HepG2 (cell line): Measurements from ENCODE around the gene ABHD13. TPM values are rescaled to one million over a fixed set of nuclear protein-coding genes. Genes with fewer than 3 reads are reported as not detected.

Experiments
- ATAC-seq: fragments of 200-7000 bp; cut with Tn5 transposase; 3 replicates; pipeline ENCODE4 v1.9.1; 2020; ENCODE audit warnings: mild to moderate bottlenecking, moderate library complexity
- BruUV-seq: library from RNA; stranded (reverse); fragments of 400-500 nt; replicated peaks from 2 replicates; lab custom pipeline; 2021; lab: Mats Ljungman, UMichigan
- CTCF ChIA-PET: fragments of 300-600 bp; formaldehyde crosslinking; extraction: SDS; loops from one replicate; lab custom pipeline; 2021; ENCODE audit warnings: low total read pairs, inconsistent platforms, low intra/inter-chr PET ratio; lab: Yijun Ruan, JAX
- POLR2A ChIA-PET: fragments of 350-600 bp; sonication (Branson Sonifier 250); formaldehyde crosslinking; loops from one replicate; lab custom pipeline; 2020; ENCODE audit warnings: antibody characterized with exemption, inconsistent platforms; lab: Yijun Ruan, JAX
- DNase-seq: peaks from one replicate; pipeline ENCODE4 v3.0.0-alpha.2; 2015; ENCODE audit warnings: low spot score
- FAIRE-seq: peaks from 3 replicates; lab custom pipeline; 2011; peaks lifted over from hg19 to GRCh38; lab: Jason Lieb, UNC
- H2AFZ ChIP-seq: one replicate; pipeline ENCODE4 v1.6.1; 2011; ENCODE audit warnings: low read length, inconsistent platforms
- H3K27ac ChIP-seq: fragments of 300-600 bp; 3 replicates; pipeline ENCODE4 v1.8.0; 2011; ENCODE audit warnings: mixed run types, mild to moderate bottlenecking, mixed read lengths, low read length, inconsistent platforms; ENCODE audit not compliant: insufficient read depth; ENCODE audit errors: extremely low read length
- H3K27me3 ChIP-seq, 2 experiments: fragments of 200-600 bp in 1 of 2; 2 replicates in 1 of 2; 3 replicates in 1 of 2; pipeline versions ENCODE4 v1.6.0 to v1.8.0; 2011; ENCODE audit warnings: low read length in 2 of 2, mild to moderate bottlenecking in 2 of 2, moderate library complexity in 2 of 2, inconsistent platforms in 1 of 2; ENCODE audit not compliant: insufficient read depth in 2 of 2, control insufficient read depth in 1 of 2
- H3K36me3 ChIP-seq, 2 experiments: fragments of 200-600 bp in 1 of 2; replicated peaks in 1 of 2; 2 replicates in 1 of 2; 3 replicates in 1 of 2; pipeline versions ENCODE4 v1.5.1 to v1.8.0; 2011; ENCODE audit warnings: low read length in 2 of 2, inconsistent platforms in 1 of 2; ENCODE audit not compliant: insufficient read depth in 2 of 2, control insufficient read depth in 1 of 2
- H3K4me1 ChIP-seq: 2 replicates; pipeline ENCODE4 v1.5.1; 2012; ENCODE audit warnings: low read length, inconsistent platforms; ENCODE audit not compliant: insufficient read depth
- H3K4me2 ChIP-seq: 2 replicates; pipeline ENCODE4 v1.6.0; 2011; ENCODE audit warnings: low read depth, low read length, inconsistent platforms
- H3K4me3 ChIP-seq, 3 experiments: fragments of 200-600 bp in 1 of 3; sonication (generic), shearing (Covaris generic) in 1 of 3; replicated peaks in 1 of 3; 2 replicates each; pipeline ENCODE4 v1.5.1; 2011 to 2016; ENCODE audit warnings: low read length in 3 of 3, inconsistent platforms in 2 of 3, low read depth in 2 of 3, mild to moderate bottlenecking in 2 of 3, control low read depth in 1 of 3, mixed read lengths in 1 of 3; ENCODE audit not compliant: insufficient read depth in 1 of 3
- H3K79me2 ChIP-seq: one replicate; pipeline ENCODE4 v1.6.1; 2011; ENCODE audit warnings: low read length, inconsistent platforms; ENCODE audit not compliant: insufficient read depth
- H3K9ac ChIP-seq: 2 replicates; pipeline ENCODE4 v1.6.0; 2011; ENCODE audit warnings: mild to moderate bottlenecking, low read depth, low read length, inconsistent platforms; ENCODE audit not compliant: insufficient read depth
- H3K9me3 ChIP-seq: 2 replicates; pipeline ENCODE4 v1.5.1; 2012; ENCODE audit warnings: mild to moderate bottlenecking, low read length
- H4K20me1 ChIP-seq: 2 replicates; pipeline ENCODE4 v1.6.0; 2011; ENCODE audit warnings: inconsistent platforms, mild to moderate bottlenecking, low read length, moderate library complexity; ENCODE audit not compliant: insufficient read depth
- ATAD3A ChIP-seq: sonication (generic); formaldehyde crosslinking; IDR thresholded peaks from 2 replicates; pipeline ENCODE4 v1.4.0; 2020; ENCODE audit warnings: missing genetic modification reagents
- CTCF ChIP-seq: sonication (generic); formaldehyde crosslinking; IDR thresholded peaks from 2 replicates; pipeline ENCODE4 v1.5.0; 2020; ENCODE audit warnings: mild to moderate bottlenecking, missing genetic modification reagents, moderate library complexity
- HBP1 ChIP-seq: IDR thresholded peaks from 2 replicates; pipeline ENCODE4 v1.6.1; 2016; ENCODE audit warnings: low read depth, control low read depth
- KLF15 ChIP-seq: sonication (generic); formaldehyde crosslinking; IDR thresholded peaks from 2 replicates; pipeline ENCODE4 v1.8.1; 2023; ENCODE audit warnings: borderline replicate concordance, mild to moderate bottlenecking, inconsistent platforms, missing genetic modification reagents, mixed read lengths
- LCORL ChIP-seq, 2 experiments: fragments of 450-650 bp in 1 of 2; sonication (generic) in 1 of 2; formaldehyde crosslinking in 1 of 2; IDR thresholded peaks; 2 replicates each; pipeline versions ENCODE4 v1.5.0 to v1.6.1; 2017 to 2020; ENCODE audit warnings: antibody characterized with exemption in 1 of 2, missing genetic modification reagents in 1 of 2
- NRL ChIP-seq: sonication (generic); formaldehyde crosslinking; IDR thresholded peaks from 2 replicates; pipeline ENCODE4 v1.5.0; 2020; ENCODE audit warnings: missing genetic modification reagents, mild to moderate bottlenecking, moderate library complexity, borderline replicate concordance
- POGK ChIP-seq: sonication (generic); formaldehyde crosslinking; conservative IDR thresholded peaks from 2 replicates; pipeline ENCODE4 v1.8.0; 2022; ENCODE audit warnings: mild to moderate bottlenecking, moderate library complexity, missing genetic modification reagents
- STAG1 ChIP-seq: sonication (generic); formaldehyde crosslinking; IDR thresholded peaks from 2 replicates; pipeline ENCODE4 v1.4.0; 2020; ENCODE audit warnings: missing genetic modification reagents
- TBX2 ChIP-seq: sonication (generic); formaldehyde crosslinking; IDR thresholded peaks from 2 replicates; pipeline ENCODE4 v1.5.0; 2020; ENCODE audit warnings: missing genetic modification reagents, mild to moderate bottlenecking, borderline replicate concordance
- TCF7L2 ChIP-seq: IDR thresholded peaks from 2 replicates; pipeline ENCODE4 v1.6.1; 2011; ENCODE audit warnings: mild to moderate bottlenecking, low read depth, low read length, moderate library complexity
- ZFP41 ChIP-seq: sonication (generic); formaldehyde crosslinking; IDR thresholded peaks from 2 replicates; pipeline ENCODE4 v1.4.0; 2020; ENCODE audit warnings: mild to moderate bottlenecking, missing genetic modification reagents, borderline replicate concordance
- ZNF275 ChIP-seq: sonication (generic); formaldehyde crosslinking; IDR thresholded peaks from 2 replicates; pipeline ENCODE4 v1.8.0; 2022; ENCODE audit warnings: missing genetic modification reagents, mild to moderate bottlenecking, inconsistent platforms, borderline replicate concordance
- ZNF329 ChIP-seq: sonication (generic); formaldehyde crosslinking; IDR thresholded peaks from 2 replicates; pipeline ENCODE4 v1.9.0; 2021; ENCODE audit warnings: low read depth, mild to moderate bottlenecking, missing genetic modification reagents
- ZNF431 ChIP-seq: sonication (generic); formaldehyde crosslinking; IDR thresholded peaks from 2 replicates; pipeline ENCODE4 v1.9.0; 2022; ENCODE audit warnings: missing genetic modification reagents, low read depth, mild to moderate bottlenecking, borderline replicate concordance
- ZNF652 ChIP-seq: IDR thresholded peaks from 2 replicates; pipeline ENCODE4 v1.6.1; 2016; ENCODE audit warnings: low read depth, borderline replicate concordance
- ZNF790 ChIP-seq: sonication (generic); formaldehyde crosslinking; IDR thresholded peaks from 2 replicates; pipeline ENCODE4 v1.8.0; 2022; ENCODE audit warnings: missing genetic modification reagents, mild to moderate bottlenecking, borderline replicate concordance
- WGBS: methylation state at CpG from one replicate; pipeline ENCODE4 v1.1.6; 2017; ENCODE audit warnings: low lambda C conversion rate; 5-methylcytosine and 5-hydroxymethylcytosine counted together
- in situ Hi-C: cut with HindIII; loops from 2 replicates; pipeline ENCODE4 v1.10.0; 2017; ENCODE audit warnings: low pct_unique_long_range_greater_than_20kb; ENCODE audit not compliant: extremely low pct_ligation_motif_present
- intact Hi-C: fragments of 100-400 bp; cut with micrococcal nuclease; formaldehyde crosslinking; loops from one replicate; pipeline ENCODE4 v1.10.0; 2022; ENCODE audit not compliant: unreplicated experiment
- polyA plus RNA-seq, 8 experiments: library from polyadenylated mRNA; depleted of rRNA in 3 of 8; stranded (reverse) in 7 of 8; unstranded in 1 of 8; fragments of >200 nt; fragmentation: Illumina TruSeq in 4 of 8; extraction: Trizol in 4 of 8; gene quantifications; 2 replicates each; pipeline versions ENCODE4 v1.2.1 to v1.2.3, GENCODE V29; 2011 to 2016; ENCODE audit warnings: low read depth in 4 of 8, missing spikeins in 1 of 8, mixed read lengths in 1 of 8; ENCODE audit not compliant: insufficient read depth in 1 of 8
- total RNA-seq, 5 experiments: library from RNA; depleted of rRNA; stranded (reverse); fragments of >200 nt; fragmentation: Illumina TruSeq; extraction: Trizol; gene quantifications; 2 replicates each; pipeline ENCODE4 v1.2.3, GENCODE V29; 2016; ENCODE audit warnings: low read depth in 1 of 5

ABHD13 gene
- total and polyA plus RNA-seq, 2 of the 13 experiments (the other 11 are each of a cell fraction or from before 2014, with no cell fraction given) = 4.3 to 6.2 TPM

GRCh38 chr13:108227651-108228272, 9.6 kb downstream of the ABHD13 start:
- DNase-seq (peak; percentile 21), FAIRE-seq (no peak), ATAC-seq (no peak)
- in situ Hi-C loops = no loop called here
- H3K9me3 ChIP-seq = no peaks in the 10 kb centered on the region
- 91% methylated on average over 1 of the region's 1 CpG for WGBS
- no peaks in the 10 kb centered on the region for H3K36me3 ChIP-seq
- H3K27me3 ChIP-seq = no peaks in the 10 kb centered on the region
- intact Hi-C loops = loop anchor here (5.0 kb wide), 2 partner anchors 280 to 670 kb away; no protein-coding TSS in a partner anchor
- no peak overlapping the region for H3K9ac ChIP-seq
- CTCF ChIA-PET = interaction anchor here (1.1 to 1.2 kb wide), 2 partner anchors 95 to 668 kb away, joined by 3 read pairs; no protein-coding TSS in a partner anchor
- POLR2A ChIA-PET = no interaction called here
- peaks cover 31% of the 10 kb centered on the region for H3K4me1 ChIP-seq
- H4K20me1 ChIP-seq = peaks cover 12% of the 10 kb centered on the region
- no peak overlapping the region for H3K27ac ChIP-seq
- H2AFZ ChIP-seq = no peak overlapping the region
- peaks cover 14% of the 10 kb centered on the region for H3K79me2 ChIP-seq
- H3K4me2 ChIP-seq = no peak overlapping the region
- no peak overlapping the region for H3K4me3 ChIP-seq
- BruUV-seq = no TSS peak
- TF ChIP-seq ZNF431 (CRISPR knock-in tag) (no peak), CTCF (CRISPR knock-in tag) (peak; percentile 58), POGK (CRISPR knock-in tag) (no peak), HBP1 (CRISPR knock-in tag) (no peak), TCF7L2 (no peak), ZNF275 (no peak), LCORL (IDR thresholded peaks at IDR 0.05) (no peak), LCORL (CRISPR knock-in tag; IDR thresholded peaks at IDR 0.05) (no peak), NRL (CRISPR knock-in tag) (no peak), ATAD3A (CRISPR knock-in tag) (no peak), ZNF790 (CRISPR knock-in tag) (no peak), ZNF329 (CRISPR knock-in tag) (no peak), STAG1 (peak; percentile 36; the same call in 1 of the 2 replicates), TBX2 (CRISPR knock-in tag) (no peak), KLF15 (CRISPR knock-in tag) (no peak), ZNF652 (CRISPR knock-in tag) (no peak), ZFP41 (CRISPR knock-in tag) (no peak)
